Measurements from ENCODE around the gene SAMD11. TPM values are rescaled to one million over a fixed set of nuclear protein-coding genes. Genes with fewer than 3 reads are reported as not detected.

Gene SAMD11
- total RNA-seq, 4 donors from 2014 or later: 14.2 to 21.2 (median 17.4) TPM

GRCh38 chr1:950881-951280 is 27.2 kb downstream of the SAMD11 start:
- no peak overlapping the region for H3K27ac ChIP-seq
- no peak for TF ChIP-seq CTCF (IDR thresholded peaks at IDR 0.05)
- no peak for TF ChIP-seq EP300 (IDR thresholded peaks at IDR 0.05)
- TF ChIP-seq POLR2A (IDR thresholded peaks at IDR 0.05): no peak
- TF ChIP-seq POLR2AphosphoS5 (IDR thresholded peaks at IDR 0.05): no peak
- H3K9me3 ChIP-seq: no peaks in the 10 kb centered on the region
- H3K36me3 ChIP-seq: peaks cover 0 to 100% of the 10 kb centered on the region in 2 donors
- no peaks in the 10 kb centered on the region for H3K27me3 ChIP-seq
- no peak overlapping the region for H3K4me3 ChIP-seq
- ATAC-seq: no peak
- H3K4me1 ChIP-seq: no peaks in the 10 kb centered on the region
- WGBS, 2 donors (ENCODE audit: low coverage in 1 of 2): no CpG with 5 or more reads among the region's 23 CpGs

- Histone ChIP-seq H3K27me3 (no peaks in the 10 kb centered on the region), H3K4me1 (no peaks in the 10 kb centered on the region), H3K4me3 (no peak overlapping the region), H3K27ac (no peak overlapping the region), H3K9me3 (no peaks in the 10 kb centered on the region), H3K36me3 (peaks cover 0 to 100% of the 10 kb centered on the region in 2 donors)
- TF ChIP-seq POLR2A (IDR thresholded peaks at IDR 0.05): no peak
- TF ChIP-seq POLR2AphosphoS5 (IDR thresholded peaks at IDR 0.05): no peak
- TF ChIP-seq EP300 (IDR thresholded peaks at IDR 0.05): no peak
- no peak for TF ChIP-seq CTCF (IDR thresholded peaks at IDR 0.05)
- no peak for ATAC-seq
- WGBS, 2 donors (ENCODE audit: low coverage in 1 of 2): 20 to 57% methylated on average over 1 to 2 of the region's 6 CpGs
Observed at GRCh38 chr1:951364-951763, 27.6 kb downstream of the SAMD11 start.

- no CpG with 5 or more reads among the region's 15 CpGs for WGBS, 2 donors (ENCODE audit: low coverage in 1 of 2)
- ATAC-seq: no peak
- H3K27ac ChIP-seq: no peak overlapping the region
Observed at GRCh38 chr1:952201-952600, 28.5 kb downstream of the SAMD11 start.

GRCh38 chr1:952603-953002 is 28.9 kb downstream of the SAMD11 start:
- no peak overlapping the region for H3K27ac ChIP-seq
- H3K4me3 ChIP-seq: no peak overlapping the region
- TF ChIP-seq POLR2A (IDR thresholded peaks at IDR 0.05): no peak
- no peak for TF ChIP-seq POLR2AphosphoS5 (IDR thresholded peaks at IDR 0.05)
- no peak for TF ChIP-seq EP300 (IDR thresholded peaks at IDR 0.05)
- TF ChIP-seq CTCF (IDR thresholded peaks at IDR 0.05): no peak
- H3K4me1 ChIP-seq: peaks cover 0 to 9% (median 2%) of the 10 kb centered on the region in 3 donors
- no peak for ATAC-seq
- H3K9me3 ChIP-seq: no peaks in the 10 kb centered on the region
- peaks cover 0 to 95% of the 10 kb centered on the region in 2 donors for H3K36me3 ChIP-seq
- H3K27me3 ChIP-seq: no peaks in the 10 kb centered on the region
- WGBS, 2 donors (ENCODE audit: low coverage in 1 of 2): no CpG with 5 or more reads among the region's 7 CpGs

More at GRCh38 chr1:952201-952600, 28.5 kb downstream of the SAMD11 start:
- H3K4me1 ChIP-seq: peaks cover 0 to 5% (median 0%) of the 10 kb centered on the region in 3 donors
- no peaks in the 10 kb centered on the region for H3K9me3 ChIP-seq
- H3K27me3 ChIP-seq: no peaks in the 10 kb centered on the region
- peaks cover 0 to 99% of the 10 kb centered on the region in 2 donors for H3K36me3 ChIP-seq
- no peak for TF ChIP-seq POLR2AphosphoS5 (IDR thresholded peaks at IDR 0.05)
- no peak overlapping the region for H3K4me3 ChIP-seq

GRCh38 chr1:953524-954320 is 30.0 kb downstream of the SAMD11 start:
- peaks cover 0 to 84% of the 10 kb centered on the region in 2 donors for H3K36me3 ChIP-seq
- no peak for ATAC-seq
- TF ChIP-seq POLR2AphosphoS5 (IDR thresholded peaks at IDR 0.05) (no peak), EP300 (IDR thresholded peaks at IDR 0.05) (no peak), CTCF (IDR thresholded peaks at IDR 0.05) (no peak), POLR2A (IDR thresholded peaks at IDR 0.05) (no peak)
- no peak overlapping the region for H3K4me3 ChIP-seq
- H3K4me1 ChIP-seq: peaks cover 0 to 20% (median 13%) of the 10 kb centered on the region in 3 donors
- no peak overlapping the region for H3K27ac ChIP-seq
- H3K27me3 ChIP-seq: no peaks in the 10 kb centered on the region
- no peaks in the 10 kb centered on the region for H3K9me3 ChIP-seq
- 40% methylated on average over 1 of the region's 32 CpGs; no CpG with 5 or more reads in 1 of the 2 donors for WGBS, 2 donors (ENCODE audit: low coverage in 1 of 2)

Measured in gastroesophageal sphincter (tissue), 4 donors.